HG02970 (cell line): Measurements from ENCODE around the gene KLF15.

ENCODE experiments used
- ATAC-seq: cut with Tn5 transposase; IDR thresholded peaks from one replicate; pipeline ENCODE4 v1.9.1; 2021; ENCODE audit warnings: mild to moderate bottlenecking, moderate library complexity, moderate number of reproducible peaks; ENCODE audit not compliant: unreplicated experiment, low FRiP score

KLF15 gene

GRCh38 chr3:126389794-126390146, 32.6 kb upstream of the KLF15 start:
- ATAC-seq = no peak

GRCh38 chr3:126389112-126389793, 32.0 kb upstream of the KLF15 start:
- peak; percentile 66 for ATAC-seq

- no peak for ATAC-seq
Measured at GRCh38 chr3:126381966-126382365, 24.8 kb upstream of the KLF15 start.

- no peak for ATAC-seq
Measured at GRCh38 chr3:126380011-126380768, 23.0 kb upstream of the KLF15 start.

- ATAC-seq = no peak
Measured at GRCh38 chr3:126378341-126378751, 21.1 kb upstream of the KLF15 start.

- ATAC-seq = no peak
Measured at GRCh38 chr3:126377211-126377610, 20.0 kb upstream of the KLF15 start.

- no peak for ATAC-seq
Measured at GRCh38 chr3:126376444-126376843, 19.2 kb upstream of the KLF15 start.

GRCh38 chr3:126375835-126376331, 18.7 kb upstream of the KLF15 start:
- ATAC-seq = no peak

GRCh38 chr3:126373682-126374601, 16.7 kb upstream of the KLF15 start:
- ATAC-seq = no peak

- no peak for ATAC-seq
Measured at GRCh38 chr3:126373146-126373613, 16.0 kb upstream of the KLF15 start.

- ATAC-seq = no peak
Measured at GRCh38 chr3:126372413-126373145, 15.4 kb upstream of the KLF15 start.

- ATAC-seq = no peak
Measured at GRCh38 chr3:126371096-126371705, 14.0 kb upstream of the KLF15 start.

- no peak for ATAC-seq
Measured at GRCh38 chr3:126370606-126371005, 13.4 kb upstream of the KLF15 start.

- ATAC-seq = no peak
Measured at GRCh38 chr3:126370055-126370454, 12.8 kb upstream of the KLF15 start.

GRCh38 chr3:126369490-126369889, 12.3 kb upstream of the KLF15 start:
- no peak for ATAC-seq

GRCh38 chr3:126367316-126367805, 10.2 kb upstream of the KLF15 start:
- no peak for ATAC-seq

- ATAC-seq = no peak
Measured at GRCh38 chr3:126365351-126366277, 8.4 kb upstream of the KLF15 start.

GRCh38 chr3:126364731-126365301, 7.6 kb upstream of the KLF15 start:
- ATAC-seq = no peak
